HCT116 (cell line): ENCODE results near the gene HCAR3. TPM values are rescaled to one million over a fixed set of nuclear protein-coding genes. Genes with fewer than 3 reads are reported as not detected.

Experiments
- ATAC-seq: fragments of 200-7000 bp; cut with Tn5 transposase; 2 replicates; pipeline ENCODE4 v1.9.1; 2020; ENCODE audit warnings: mild to moderate bottlenecking, moderate library complexity
- BruUV-seq: library from RNA; stranded (reverse); fragments of 400-500 nt; replicated peaks from 2 replicates; lab custom pipeline; 2021; lab: Mats Ljungman, UMichigan
- CTCF ChIA-PET: fragments of 300-600 bp; sonication (Branson Sonifier 250); formaldehyde crosslinking; loops from one replicate; lab custom pipeline; 2021; ENCODE audit warnings: antibody characterized with exemption; lab: Charles Lee
- POLR2A ChIA-PET: fragments of 300-600, 350-600 bp; sonication (Branson Sonifier 250); formaldehyde crosslinking; loops from one replicate; lab custom pipeline; 2021; ENCODE audit warnings: antibody characterized with exemption; lab: Charles Lee
- RAD21 ChIA-PET, 2 experiments: fragments of 300-600 bp; sonication (Branson Sonifier 250); formaldehyde crosslinking; loops; one replicate each; lab custom pipeline; 2023; ENCODE audit warnings: low total read pairs in 2 of 2; ENCODE audit not compliant: uncharacterized antibody in 2 of 2, unreplicated experiment in 2 of 2, low non-redundant PET in 1 of 2; lab: Charles Lee
- DNase-seq: peaks from one replicate; pipeline ENCODE4 v3.0.0-alpha.2; 2010; ENCODE audit warnings: low read depth, low spot score
- H2AFZ ChIP-seq: fragments of 200-600 bp; shearing (Covaris generic), sonication (generic); 2 replicates; pipeline ENCODE4 v1.6.1; 2017; ENCODE audit warnings: low read depth, mixed run types, mixed read lengths, antibody characterized with exemption, low read length; ENCODE audit not compliant: poor library complexity, severe bottlenecking
- H3K27ac ChIP-seq: 2 replicates; pipeline ENCODE4 v1.5.1; 2012; ENCODE audit warnings: low read depth, low read length
- H3K27me3 ChIP-seq: fragments of 200-600 bp; sonication (generic); 2 replicates; pipeline ENCODE4 v1.6.1; 2016; ENCODE audit warnings: mixed run types, low read length, mixed read lengths; ENCODE audit not compliant: insufficient read depth
- H3K36me3 ChIP-seq, 2 experiments: fragments of 200-500 bp in 1 of 2; fragments of 200-600 bp in 1 of 2; sonication (Bioruptor generic) in 1 of 2; sonication (generic) in 1 of 2; 2 replicates each; pipeline versions ENCODE4 v1.5.1 to v1.6.1; 2014 to 2016; ENCODE audit warnings: low read length in 2 of 2, inconsistent platforms in 1 of 2, mixed read lengths in 1 of 2, mixed run types in 1 of 2; ENCODE audit not compliant: insufficient read depth in 2 of 2, control insufficient read depth in 1 of 2
- H3K4me1 ChIP-seq, 2 experiments: fragments of 200-600 bp in 1 of 2; sonication (generic) in 1 of 2; 2 replicates each; pipeline versions ENCODE4 v1.5.1 to v1.6.1; 2012 to 2017; ENCODE audit warnings: low read length in 2 of 2, inconsistent platforms in 1 of 2, mild to moderate bottlenecking in 1 of 2, mixed read lengths in 1 of 2, mixed run types in 1 of 2, moderate library complexity in 1 of 2; ENCODE audit not compliant: insufficient read depth in 2 of 2, control insufficient read depth in 1 of 2
- H3K4me2 ChIP-seq: fragments of 200-600 bp; sonication (generic); 2 replicates; pipeline ENCODE4 v1.6.1; 2017; ENCODE audit warnings: mixed run types, low read length, mixed read lengths
- H3K4me3 ChIP-seq, 2 experiments: fragments of 200-600 bp in 1 of 2; sonication (generic) in 1 of 2; replicated peaks in 1 of 2; 2 replicates each; pipeline ENCODE4 v1.5.1; 2011 to 2016; ENCODE audit warnings: low read length in 2 of 2, control low read depth in 1 of 2, low read depth in 1 of 2, mild to moderate bottlenecking in 1 of 2, mixed read lengths in 1 of 2, mixed run types in 1 of 2
- H3K79me2 ChIP-seq: fragments of 200-600 bp; sonication (generic); 2 replicates; pipeline ENCODE4 v1.6.1; 2017; ENCODE audit warnings: mild to moderate bottlenecking, mixed run types, low read length, moderate library complexity, mixed read lengths; ENCODE audit not compliant: insufficient read depth
- H3K9ac ChIP-seq: fragments of 200-600 bp; sonication (generic); 2 replicates; pipeline ENCODE4 v1.6.1; 2016; ENCODE audit warnings: low read length, mixed read lengths
- H3K9me2 ChIP-seq: fragments of 200-600 bp; sonication (generic), shearing (Covaris generic); 2 replicates; pipeline ENCODE4 v1.6.1; 2017; ENCODE audit warnings: mixed run types, mild to moderate bottlenecking, moderate library complexity; ENCODE audit not compliant: insufficient read depth
- H3K9me3 ChIP-seq, 2 experiments: fragments of 200-500 bp in 1 of 2; fragments of 200-600 bp in 1 of 2; sonication (Bioruptor generic) in 1 of 2; sonication (generic) in 1 of 2; 2 replicates each; pipeline ENCODE4 v1.6.1; 2014 to 2017; ENCODE audit warnings: low read length in 2 of 2, mixed read lengths in 2 of 2, inconsistent platforms in 1 of 2, low read depth in 1 of 2, mild to moderate bottlenecking in 1 of 2, mixed run types in 1 of 2, moderate library complexity in 1 of 2; ENCODE audit not compliant: control insufficient read depth in 1 of 2, insufficient read depth in 1 of 2
- H4K20me1 ChIP-seq: fragments of 200-600 bp; sonication (generic), shearing (Covaris generic); 2 replicates; pipeline ENCODE4 v1.6.1; 2017; ENCODE audit warnings: mixed run types, mild to moderate bottlenecking, moderate library complexity; ENCODE audit not compliant: insufficient read depth
- CEBPB ChIP-seq: IDR thresholded peaks from 2 replicates; pipeline ENCODE4 v1.6.1; 2012; ENCODE audit warnings: low read depth
- CTCF ChIP-seq, 3 experiments: fragments of 200-600 bp in 1 of 3; sonication (generic) in 1 of 3; IDR thresholded peaks in 2 of 3; conservative IDR thresholded peaks in 1 of 3; 2 replicates each; pipeline ENCODE4 v1.5.1; 2012 to 2017; ENCODE audit warnings: low read depth in 2 of 3, low read length in 2 of 3, antibody characterized with exemption in 1 of 3, borderline replicate concordance in 1 of 3, control low read depth in 1 of 3, mild to moderate bottlenecking in 1 of 3, mixed read lengths in 1 of 3, mixed run types in 1 of 3, moderate library complexity in 1 of 3; ENCODE audit not compliant: insufficient read depth in 1 of 3
- EGR1 ChIP-seq: IDR thresholded peaks from 2 replicates; pipeline ENCODE4 v1.6.1; 2012; ENCODE audit warnings: low read depth
- JUND ChIP-seq: IDR thresholded peaks from 2 replicates; pipeline ENCODE4 v1.6.1; 2012
- MAX ChIP-seq: IDR thresholded peaks from 2 replicates; pipeline ENCODE4 v1.6.1; 2012
- POLR2A ChIP-seq: IDR thresholded peaks from 2 replicates; pipeline ENCODE4 v1.7.0; 2011; ENCODE audit warnings: borderline replicate concordance; ENCODE audit not compliant: insufficient read depth, insufficient read length; ENCODE audit errors: extremely low read depth
- SIN3A ChIP-seq: IDR thresholded peaks from 2 replicates; pipeline ENCODE4 v1.6.1; 2012; ENCODE audit warnings: low read depth
- SRF ChIP-seq: IDR thresholded peaks from 2 replicates; pipeline ENCODE4 v1.6.1; 2012; ENCODE audit warnings: low read depth
- intact Hi-C: fragments of 100-400 bp; cut with micrococcal nuclease; formaldehyde crosslinking; loops from 2 replicates; pipeline ENCODE4 v1.10.0; 2022
- total RNA-seq: library from RNA; stranded (reverse); gene quantifications from one replicate; pipeline ENCODE4 v1.2.1, GENCODE V29; 2021; ENCODE audit not compliant: unreplicated experiment

The HCAR3 gene
- total RNA-seq, 1 experiment from 2014 or later: not detected

- TF ChIP-seq CTCF (IDR thresholded peaks at IDR 0.05 in 2 of 3, conservative IDR thresholded peaks at IDR 0.05 in 1 of 3; ENCODE audit: borderline replicate concordance in 1 of 3, insufficient read depth in 1 of 3, low read depth in 2 of 3, low read length in 2 of 3) (no peak), MAX (no peak), SRF (no peak), EGR1 (no peak)
These were observed 16.0 kb upstream of the HCAR3 start (continued) for GRCh38 chr12:122732611-122733010.

GRCh38 chr12:122732170-122732569 lies 15.6 kb upstream of the HCAR3 start:
- Histone ChIP-seq H3K9me2 (no peaks in the 10 kb centered on the region), H3K79me2 (no peaks in the 10 kb centered on the region), H3K36me3 (no peaks in the 10 kb centered on the region), H3K4me1 (no peaks in the 10 kb centered on the region)
- no peak for ATAC-seq
- ChIA-PET RAD21 (interaction anchor here in 1 of 2 experiments (0.8 kb wide), 1 partner anchor 154 kb away, joined by 3 read pairs; no protein-coding TSS in a partner anchor), POLR2A (no interaction called here)
- intact Hi-C loops: no loop called here
- TF ChIP-seq JUND (no peak), SRF (no peak), POLR2A (no peak), SIN3A (no peak), CEBPB (no peak)
- TF ChIP-seq, all 23 proteins: peak for 0
- H3K9ac ChIP-seq: no peak overlapping the region
- H4K20me1 ChIP-seq: no peaks in the 10 kb centered on the region
- H3K27ac ChIP-seq: no peak overlapping the region
- CTCF ChIA-PET: no interaction called here
- no peak overlapping the region for H2AFZ ChIP-seq
- H3K27me3 ChIP-seq: no peaks in the 10 kb centered on the region
- no peak overlapping the region for H3K4me3 ChIP-seq
- no peak overlapping the region for H3K4me2 ChIP-seq
- no peak for DNase-seq
- no peaks in the 10 kb centered on the region for H3K9me3 ChIP-seq
- BruUV-seq: no TSS peak
